Measurements from ENCODE around the gene MATN4.

Gene MATN4

DNA sequence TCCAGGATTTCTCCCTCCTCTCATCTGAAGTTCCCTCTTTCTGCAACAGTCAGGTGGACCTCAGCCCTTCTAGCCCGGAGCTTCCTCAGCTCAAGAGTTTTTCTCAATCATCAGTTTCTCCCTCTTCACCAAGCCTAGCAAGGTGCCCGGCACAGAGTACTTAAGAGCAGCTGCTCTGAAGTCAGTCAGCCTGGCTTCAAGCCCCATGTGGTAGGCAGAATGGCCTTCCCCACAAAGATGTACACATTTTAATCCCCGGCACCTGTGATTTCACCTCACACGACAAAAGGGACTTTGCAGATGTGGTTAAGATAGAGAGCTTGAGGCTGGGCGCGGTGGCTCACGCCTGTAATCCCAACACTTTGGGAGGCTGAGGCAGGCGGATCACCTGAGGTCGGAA is 16.6 kb downstream of the MATN4 start:
- H3K27ac ChIP-seq (ENCODE audit: insufficient read depth, low read length, poor library complexity, severe bottlenecking) = no peak overlapping the region
- peaks cover 8% of the 10 kb centered on the region for H3K4me1 ChIP-seq (ENCODE audit: control insufficient read depth, insufficient read depth, low read length, poor library complexity, severe bottlenecking)
- H3K27me3 ChIP-seq (replicated peaks; ENCODE audit: control insufficient read depth, insufficient read depth, low read length, poor library complexity, severe bottlenecking) = peaks cover 13% of the 10 kb centered on the region
- DNase-seq = no peak
- no peaks in the 10 kb centered on the region for H3K36me3 ChIP-seq (ENCODE audit: control insufficient read depth, insufficient read depth, low read length)
- H3K9me3 ChIP-seq (ENCODE audit: control insufficient read depth, low read length) = no peaks in the 10 kb centered on the region
- H3K4me3 ChIP-seq (ENCODE audit: insufficient read depth, low read depth, low read length, poor library complexity, severe bottlenecking) = no peak overlapping the region

- Histone ChIP-seq H3K4me3 (ENCODE audit: insufficient read depth, low read depth, low read length, poor library complexity, severe bottlenecking) (no peak overlapping the region), H3K4me1 (ENCODE audit: control insufficient read depth, insufficient read depth, low read length, poor library complexity, severe bottlenecking) (peaks cover 8% of the 10 kb centered on the region), H3K36me3 (ENCODE audit: control insufficient read depth, insufficient read depth, low read length) (no peaks in the 10 kb centered on the region), H3K27me3 (replicated peaks; ENCODE audit: control insufficient read depth, insufficient read depth, low read length, poor library complexity, severe bottlenecking) (peaks cover 13% of the 10 kb centered on the region), H3K27ac (ENCODE audit: insufficient read depth, low read length, poor library complexity, severe bottlenecking) (no peak overlapping the region), H3K9me3 (ENCODE audit: control insufficient read depth, low read length) (no peaks in the 10 kb centered on the region)
- peak in 2 of 3 donors; percentile 36 for DNase-seq
Measured at GRCh38 chr20:45290677-45291355, 17.3 kb downstream of the MATN4 start.

DNA sequence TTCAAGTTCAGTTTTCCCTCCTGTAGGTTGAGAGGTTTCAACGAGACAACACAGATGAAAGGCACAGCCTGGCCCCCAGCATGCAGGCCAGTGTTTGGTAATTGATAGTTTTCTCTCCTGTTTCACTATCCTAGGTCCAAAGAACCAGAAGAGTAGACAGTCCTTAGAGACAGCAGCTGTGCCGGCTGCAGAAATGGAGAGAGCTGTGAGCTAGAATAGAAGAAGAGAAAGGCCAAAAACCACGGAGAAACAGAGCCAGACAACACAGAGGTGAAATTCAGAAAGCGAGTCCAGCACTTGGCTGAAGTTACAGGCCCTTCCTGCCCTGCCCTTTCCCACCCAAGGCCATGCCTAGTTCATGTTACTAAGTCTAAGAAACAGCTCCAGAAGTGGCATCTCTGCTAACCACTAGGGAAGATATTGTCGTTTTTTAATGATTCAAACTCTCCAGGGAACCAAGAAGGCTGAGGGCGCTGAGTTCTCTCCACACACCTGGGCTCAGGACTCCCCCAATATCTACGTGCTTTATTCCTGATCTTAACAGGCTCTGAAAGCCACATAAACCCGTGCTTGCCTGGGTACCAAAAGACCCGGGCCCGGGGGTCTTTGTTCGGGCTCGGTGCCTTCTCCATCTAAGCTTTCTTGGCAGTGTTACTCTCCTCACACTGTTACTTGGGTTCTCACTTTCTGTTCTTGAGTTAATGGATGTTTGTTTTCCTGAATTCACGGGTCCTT is 18.0 kb downstream of the MATN4 start:
- Histone ChIP-seq H3K36me3 (ENCODE audit: control insufficient read depth, insufficient read depth, low read length) (no peaks in the 10 kb centered on the region), H3K27me3 (replicated peaks; ENCODE audit: control insufficient read depth, insufficient read depth, low read length, poor library complexity, severe bottlenecking) (peaks cover 13% of the 10 kb centered on the region), H3K9me3 (ENCODE audit: control insufficient read depth, low read length) (no peaks in the 10 kb centered on the region), H3K4me3 (ENCODE audit: insufficient read depth, low read depth, low read length, poor library complexity, severe bottlenecking) (no peak overlapping the region), H3K27ac (ENCODE audit: insufficient read depth, low read length, poor library complexity, severe bottlenecking) (no peak overlapping the region), H3K4me1 (ENCODE audit: control insufficient read depth, insufficient read depth, low read length, poor library complexity, severe bottlenecking) (peaks cover 8% of the 10 kb centered on the region)
- DNase-seq = no peak

- no peak for DNase-seq
Measured at GRCh38 chr20:45288860-45289259, 19.2 kb downstream of the MATN4 start.

GRCh38 chr20:45288376-45288775 is 19.7 kb downstream of the MATN4 start:
- H3K27me3 ChIP-seq (replicated peaks; ENCODE audit: control insufficient read depth, insufficient read depth, low read length, poor library complexity, severe bottlenecking) = peaks cover 10% of the 10 kb centered on the region
- no peak overlapping the region for H3K4me3 ChIP-seq (ENCODE audit: insufficient read depth, low read depth, low read length, poor library complexity, severe bottlenecking)
- H3K4me1 ChIP-seq (ENCODE audit: control insufficient read depth, insufficient read depth, low read length, poor library complexity, severe bottlenecking) = peaks cover 4% of the 10 kb centered on the region
- no peak for DNase-seq
- no peaks in the 10 kb centered on the region for H3K9me3 ChIP-seq (ENCODE audit: control insufficient read depth, low read length)
- H3K36me3 ChIP-seq (ENCODE audit: control insufficient read depth, insufficient read depth, low read length) = no peaks in the 10 kb centered on the region
- no peak overlapping the region for H3K27ac ChIP-seq (ENCODE audit: insufficient read depth, low read length, poor library complexity, severe bottlenecking)

More at GRCh38 chr20:45288860-45289259, 19.2 kb downstream of the MATN4 start:
- Histone ChIP-seq H3K4me1 (ENCODE audit: control insufficient read depth, insufficient read depth, low read length, poor library complexity, severe bottlenecking) (peaks cover 7% of the 10 kb centered on the region), H3K4me3 (ENCODE audit: insufficient read depth, low read depth, low read length, poor library complexity, severe bottlenecking) (no peak overlapping the region), H3K27me3 (replicated peaks; ENCODE audit: control insufficient read depth, insufficient read depth, low read length, poor library complexity, severe bottlenecking) (peaks cover 13% of the 10 kb centered on the region), H3K36me3 (ENCODE audit: control insufficient read depth, insufficient read depth, low read length) (no peaks in the 10 kb centered on the region), H3K9me3 (ENCODE audit: control insufficient read depth, low read length) (no peaks in the 10 kb centered on the region), H3K27ac (ENCODE audit: insufficient read depth, low read length, poor library complexity, severe bottlenecking) (no peak overlapping the region)

DNA sequence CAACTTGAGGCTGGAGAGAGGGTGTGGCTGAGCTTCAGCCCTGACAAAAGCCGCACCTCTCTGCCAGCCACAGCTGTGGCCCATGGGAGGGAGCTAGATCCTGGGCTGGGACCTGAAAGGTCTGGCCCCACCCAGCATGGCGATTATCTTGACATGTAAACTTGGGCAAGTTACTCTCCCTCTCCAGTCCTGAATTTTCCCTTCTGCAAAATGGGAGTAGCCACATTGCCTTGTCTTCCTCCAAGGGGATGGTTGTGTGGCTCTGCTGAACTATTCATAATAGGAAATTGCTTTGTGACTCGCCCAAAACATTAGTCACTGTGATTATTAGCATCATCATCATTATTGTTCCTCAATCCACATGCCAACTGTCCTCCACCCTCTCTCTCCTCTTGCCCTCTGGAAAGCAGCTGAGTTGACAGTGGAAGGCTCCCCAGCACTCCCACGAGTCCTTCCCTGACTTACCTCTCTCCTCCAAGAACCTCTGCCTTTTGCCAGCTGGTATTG is 24.5 kb downstream of the MATN4 start:
- no peak for DNase-seq
- Histone ChIP-seq H3K9me3 (ENCODE audit: control insufficient read depth, low read length) (no peaks in the 10 kb centered on the region), H3K4me3 (ENCODE audit: insufficient read depth, low read depth, low read length, poor library complexity, severe bottlenecking) (no peak overlapping the region), H3K27me3 (replicated peaks; ENCODE audit: control insufficient read depth, insufficient read depth, low read length, poor library complexity, severe bottlenecking) (no peaks in the 10 kb centered on the region), H3K27ac (ENCODE audit: insufficient read depth, low read length, poor library complexity, severe bottlenecking) (no peak overlapping the region), H3K4me1 (ENCODE audit: control insufficient read depth, insufficient read depth, low read length, poor library complexity, severe bottlenecking) (no peaks in the 10 kb centered on the region), H3K36me3 (ENCODE audit: control insufficient read depth, insufficient read depth, low read length) (no peaks in the 10 kb centered on the region)

DNA sequence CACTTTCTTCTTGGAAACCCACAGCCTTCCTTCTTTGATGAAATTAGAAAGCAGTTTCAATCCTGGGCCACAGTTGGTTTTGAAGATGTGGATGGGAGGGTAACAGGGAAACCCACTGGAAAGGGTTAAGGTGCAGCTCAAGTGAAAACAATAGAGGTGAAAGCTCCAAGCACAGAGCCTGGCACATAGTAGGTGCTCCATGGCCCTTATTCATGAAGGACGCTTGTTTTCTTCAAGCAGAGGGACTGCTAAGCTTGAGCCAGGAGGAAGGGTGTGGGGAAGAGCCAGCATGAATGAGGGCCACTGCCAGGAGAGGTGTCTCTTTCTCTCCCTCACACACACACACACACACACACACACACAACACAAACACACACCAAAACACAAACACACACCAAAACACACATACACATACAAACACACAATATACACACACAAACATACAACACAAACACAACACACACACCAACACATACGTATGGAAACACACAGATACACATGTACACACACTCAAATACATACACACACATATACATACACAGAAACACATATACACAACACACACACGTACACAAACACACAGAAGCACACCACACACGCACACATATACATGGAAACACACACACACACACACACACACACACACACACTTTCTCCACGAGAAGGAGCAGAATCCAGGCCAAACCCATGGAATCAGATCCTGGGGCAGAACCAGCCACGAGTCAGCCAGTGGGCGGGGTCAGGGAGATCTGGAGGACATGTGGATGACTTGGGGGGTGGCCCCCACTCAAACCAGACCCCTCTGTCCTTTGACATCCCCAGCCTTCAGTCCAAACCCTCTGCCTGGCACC is 25.2 kb downstream of the MATN4 start:
- Histone ChIP-seq H3K27ac (ENCODE audit: insufficient read depth, low read length, poor library complexity, severe bottlenecking) (no peak overlapping the region), H3K4me1 (ENCODE audit: control insufficient read depth, insufficient read depth, low read length, poor library complexity, severe bottlenecking) (no peaks in the 10 kb centered on the region), H3K9me3 (ENCODE audit: control insufficient read depth, low read length) (no peaks in the 10 kb centered on the region), H3K4me3 (ENCODE audit: insufficient read depth, low read depth, low read length, poor library complexity, severe bottlenecking) (no peak overlapping the region), H3K36me3 (ENCODE audit: control insufficient read depth, insufficient read depth, low read length) (no peaks in the 10 kb centered on the region), H3K27me3 (replicated peaks; ENCODE audit: control insufficient read depth, insufficient read depth, low read length, poor library complexity, severe bottlenecking) (no peaks in the 10 kb centered on the region)
- DNase-seq = no peak

- H3K27me3 ChIP-seq (replicated peaks; ENCODE audit: control insufficient read depth, insufficient read depth, low read length, poor library complexity, severe bottlenecking) = no peaks in the 10 kb centered on the region
- H3K4me3 ChIP-seq (ENCODE audit: insufficient read depth, low read depth, low read length, poor library complexity, severe bottlenecking) = no peak overlapping the region
- no peaks in the 10 kb centered on the region for H3K4me1 ChIP-seq (ENCODE audit: control insufficient read depth, insufficient read depth, low read length, poor library complexity, severe bottlenecking)
- H3K9me3 ChIP-seq (ENCODE audit: control insufficient read depth, low read length) = no peaks in the 10 kb centered on the region
- no peaks in the 10 kb centered on the region for H3K36me3 ChIP-seq (ENCODE audit: control insufficient read depth, insufficient read depth, low read length)
- no peak for DNase-seq
- H3K27ac ChIP-seq (ENCODE audit: insufficient read depth, low read length, poor library complexity, severe bottlenecking) = no peak overlapping the region
Measured at GRCh38 chr20:45279992-45280391, 28.1 kb downstream of the MATN4 start.

DNA sequence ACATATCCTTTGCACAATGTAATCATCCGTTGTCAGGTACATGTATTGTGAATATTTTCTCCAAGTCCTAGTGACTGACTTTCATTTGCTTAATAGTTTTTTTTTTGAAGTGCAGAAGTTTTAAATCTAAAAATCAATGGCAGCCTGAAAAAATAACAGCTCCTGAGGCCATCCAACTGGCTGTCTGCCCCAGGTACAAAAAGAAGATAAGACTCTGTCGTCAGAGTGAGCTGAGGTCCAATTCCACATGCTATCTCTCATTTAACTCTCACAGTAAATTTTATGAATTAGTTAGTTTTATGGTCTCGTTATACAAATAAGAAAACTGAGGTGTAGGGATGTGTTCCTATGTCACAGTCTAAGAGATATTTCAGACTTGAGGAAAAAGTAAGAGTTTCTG is 32.8 kb downstream of the MATN4 start:
- no peak for DNase-seq
- no peak overlapping the region for H3K27ac ChIP-seq (ENCODE audit: insufficient read depth, low read length, poor library complexity, severe bottlenecking)
- H3K4me3 ChIP-seq (ENCODE audit: insufficient read depth, low read depth, low read length, poor library complexity, severe bottlenecking) = no peak overlapping the region
- no peaks in the 10 kb centered on the region for H3K9me3 ChIP-seq (ENCODE audit: control insufficient read depth, low read length)
- H3K36me3 ChIP-seq (ENCODE audit: control insufficient read depth, insufficient read depth, low read length) = no peaks in the 10 kb centered on the region
- H3K27me3 ChIP-seq (replicated peaks; ENCODE audit: control insufficient read depth, insufficient read depth, low read length, poor library complexity, severe bottlenecking) = no peaks in the 10 kb centered on the region
- H3K4me1 ChIP-seq (ENCODE audit: control insufficient read depth, insufficient read depth, low read length, poor library complexity, severe bottlenecking) = no peaks in the 10 kb centered on the region
